SU-DHL-6 (cell line): ENCODE data around the gene PMFBP1.

Source experiments
- H2AFZ ChIP-seq: fragments of 200-600 bp; sonication (generic); 2 replicates; pipeline ENCODE4 v1.6.1; 2014; ENCODE audit warnings: low read depth, mild to moderate bottlenecking, moderate library complexity, mixed read lengths, antibody characterized with exemption, low read length; ENCODE audit not compliant: severe bottlenecking
- H3F3A ChIP-seq: fragments of 200-600 bp; shearing (Covaris generic); 2 replicates; pipeline ENCODE4 v1.6.0; 2016; ENCODE audit warnings: antibody characterized with exemption, mild to moderate bottlenecking; ENCODE audit not compliant: insufficient read depth
- H3K27ac ChIP-seq: fragments of 200-600 bp; sonication (generic); 2 replicates; pipeline ENCODE4 v1.5.1; 2016; ENCODE audit warnings: low read depth, mild to moderate bottlenecking, low read length, moderate library complexity, mixed read lengths
- H3K27me3 ChIP-seq: fragments of 200-600 bp; sonication (generic), shearing (Covaris generic); 2 replicates; pipeline ENCODE4 v1.6.0; 2014; ENCODE audit warnings: mild to moderate bottlenecking, low read length
- H3K36me3 ChIP-seq: fragments of 200-600 bp; sonication (generic); 2 replicates; pipeline ENCODE4 v1.6.1; 2014; ENCODE audit warnings: mild to moderate bottlenecking, low read length, mixed read lengths
- H3K4me2 ChIP-seq: fragments of 300-600, 200-600 bp; shearing (Covaris generic), sonication (generic); 2 replicates; pipeline ENCODE4 v1.6.0; 2014; ENCODE audit warnings: low read length, low read depth, mild to moderate bottlenecking; ENCODE audit not compliant: poor library complexity, severe bottlenecking
- H3K4me3 ChIP-seq: fragments of 200-600 bp; sonication (generic); 2 replicates; pipeline ENCODE4 v1.5.1; 2014; ENCODE audit warnings: antibody characterized with exemption, low read length, mild to moderate bottlenecking, mixed read lengths; ENCODE audit not compliant: insufficient read depth, poor library complexity, severe bottlenecking
- H3K79me2 ChIP-seq: fragments of 200-600 bp; sonication (generic); 2 replicates; pipeline ENCODE4 v1.6.1; 2014; ENCODE audit warnings: mild to moderate bottlenecking, low read length, moderate library complexity; ENCODE audit not compliant: insufficient read depth
- H3K9ac ChIP-seq: fragments of 200-600 bp; sonication (generic); 2 replicates; pipeline ENCODE4 v1.7.0; 2014; ENCODE audit warnings: mild to moderate bottlenecking, low read length
- H3K9me2 ChIP-seq: fragments of 200-600 bp; sonication (generic); replicated peaks from 2 replicates; pipeline ENCODE4 v1.6.1; 2014; ENCODE audit warnings: low read length; ENCODE audit not compliant: insufficient read depth
- H3K9me3 ChIP-seq: fragments of 200-600 bp; sonication (generic); 2 replicates; pipeline ENCODE4 v1.6.1; 2014; ENCODE audit warnings: low read length, mixed read lengths; ENCODE audit not compliant: insufficient read depth
- H4K20me1 ChIP-seq: fragments of 200-600 bp; sonication (generic); 2 replicates; pipeline ENCODE4 v1.6.1; 2014; ENCODE audit warnings: low read depth, mild to moderate bottlenecking, antibody characterized with exemption, low read length, moderate library complexity, mixed read lengths
- CTCF ChIP-seq: fragments of 200-600 bp; sonication (generic); IDR thresholded peaks from one replicate; pipeline ENCODE4 v1.5.1; 2017; ENCODE audit warnings: antibody characterized with exemption, mild to moderate bottlenecking, low read length, moderate library complexity; ENCODE audit not compliant: insufficient read depth, poor library complexity, severe bottlenecking
- EZH2phosphoT487 ChIP-seq: fragments of 200-600 bp; sonication (generic), shearing (Covaris generic); conservative IDR thresholded peaks from 2 replicates; pipeline ENCODE4 v1.6.1; 2018; ENCODE audit warnings: mild to moderate bottlenecking, antibody characterized with exemption, low read length, moderate library complexity, mixed read lengths

The PMFBP1 gene

GRCh38 chr16:72098936-72099335, 73.0 kb downstream of the PMFBP1 start:
- no peaks in the 10 kb centered on the region for H3K9me3 ChIP-seq
- no peaks in the 10 kb centered on the region for H3F3A ChIP-seq
- H3K79me2 ChIP-seq, result peaks cover 20% of the 10 kb centered on the region
- H3K9ac ChIP-seq, result no peak overlapping the region
- no peaks in the 10 kb centered on the region for H4K20me1 ChIP-seq
- H3K4me3 ChIP-seq, result no peak overlapping the region
- H3K27ac ChIP-seq, result no peak overlapping the region
- no peak overlapping the region for H2AFZ ChIP-seq
- H3K27me3 ChIP-seq, result no peaks in the 10 kb centered on the region
- H3K36me3 ChIP-seq, result peaks cover 4% of the 10 kb centered on the region; the same call in 1 of the 2 replicates
- no peak overlapping the region for H3K4me2 ChIP-seq
- no peaks in the 10 kb centered on the region for H3K9me2 ChIP-seq
- TF ChIP-seq EZH2phosphoT487 (no peak), CTCF (no peak)

- H3F3A ChIP-seq, result no peaks in the 10 kb centered on the region
- H3K36me3 ChIP-seq, result no peaks in the 10 kb centered on the region; the same call in 1 of the 2 replicates
- peak overlapping the region; percentile 64 for H3K27ac ChIP-seq
- no peak for TF ChIP-seq EZH2phosphoT487
- no peak for TF ChIP-seq CTCF
- no peaks in the 10 kb centered on the region for H4K20me1 ChIP-seq
- peak overlapping the region; percentile 71 for H3K9ac ChIP-seq
- peak overlapping the region; percentile 81 for H3K4me3 ChIP-seq
- H2AFZ ChIP-seq, result peak overlapping the region; percentile 68
- no peaks in the 10 kb centered on the region for H3K27me3 ChIP-seq
- H3K9me2 ChIP-seq, result no peaks in the 10 kb centered on the region
- H3K4me2 ChIP-seq, result peak overlapping the region; percentile 91
- no peaks in the 10 kb centered on the region for H3K9me3 ChIP-seq
- H3K79me2 ChIP-seq, result peaks cover 45% of the 10 kb centered on the region
Observed at GRCh38 chr16:72094266-72094610, 77.7 kb downstream of the PMFBP1 start.

GRCh38 chr16:72093448-72094265, 78.3 kb downstream of the PMFBP1 start, which contains the start of the genes DHX38 and TXNL4B:
DHX38 (plus strand) TSS chr16:72093847; CDS start chr16:72096158, 2,311 bp downstream.
TXNL4B (minus strand) TSS chr16:72093620; CDS start chr16:72090749, 2,871 bp downstream.
- Histone ChIP-seq H3K4me3 (peak within 1 kb of the TSS; percentile 81), H3F3A (no peaks in the 10 kb centered on the region), H3K9me2 (no peaks in the 10 kb centered on the region), H3K27ac (peak within 1 kb of the TSS; percentile 64), H3K36me3 (peaks cover 4% of the 10 kb centered on the region; the same call in 1 of the 2 replicates), H3K79me2 (peaks cover 45% of the 10 kb centered on the region), H3K9me3 (no peaks in the 10 kb centered on the region), H3K9ac (peak within 1 kb of the TSS; percentile 71), H4K20me1 (no peaks in the 10 kb centered on the region), H3K27me3 (no peaks in the 10 kb centered on the region), H2AFZ (peak within 1 kb of the TSS; percentile 80), H3K4me2 (peak within 1 kb of the TSS; percentile 93)
- TF ChIP-seq EZH2phosphoT487 (no peak), CTCF (no peak)
